ENCODE data around the gene PXK.

DNA sequence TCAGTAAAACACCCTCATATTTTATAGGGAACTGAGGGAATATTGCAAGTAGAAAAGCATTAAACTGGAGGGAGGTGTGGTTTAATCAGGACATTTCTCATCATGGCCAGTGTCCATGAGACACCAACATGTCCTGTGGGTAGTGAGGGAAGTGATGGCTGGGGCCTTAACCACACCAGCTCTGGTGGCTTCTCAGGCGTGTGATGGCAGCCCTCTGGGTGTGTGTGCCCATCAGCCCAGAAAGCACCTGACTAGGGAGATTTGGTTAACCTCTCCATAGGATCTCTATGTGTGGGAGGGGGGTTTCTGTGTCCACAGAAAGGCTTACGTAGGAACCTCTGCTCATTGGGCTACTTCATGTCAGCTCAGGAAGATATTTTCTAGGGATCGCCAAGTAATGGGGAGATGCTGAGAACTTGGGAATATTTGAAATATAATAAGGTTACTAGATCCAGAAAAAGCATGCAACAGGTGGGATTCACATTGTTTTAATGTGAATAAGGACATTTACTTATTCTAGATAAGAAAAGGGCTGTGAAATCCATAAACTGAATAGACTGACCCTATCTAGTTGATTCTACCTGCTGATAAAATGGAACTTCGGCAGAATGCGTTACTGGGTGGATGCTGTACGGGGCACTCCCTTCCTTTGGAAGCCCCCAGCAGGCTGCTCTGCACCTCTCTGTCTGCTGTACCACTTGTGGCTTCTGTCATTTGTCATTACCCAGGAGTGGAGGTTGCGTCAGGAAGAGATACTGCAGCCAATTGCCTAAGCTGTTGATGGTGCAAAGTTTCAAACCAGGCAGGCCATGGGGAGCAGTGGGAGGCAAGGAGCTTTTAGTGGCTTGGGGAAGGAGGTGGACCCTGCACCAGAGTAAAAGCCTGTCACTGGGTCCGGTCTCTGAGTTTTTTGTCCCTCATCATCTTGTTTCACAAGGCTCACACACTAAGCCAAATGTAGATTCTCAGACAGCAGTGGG lies 79.4 kb downstream of the PXK start:
- TF ChIP-seq, protein P1, sequence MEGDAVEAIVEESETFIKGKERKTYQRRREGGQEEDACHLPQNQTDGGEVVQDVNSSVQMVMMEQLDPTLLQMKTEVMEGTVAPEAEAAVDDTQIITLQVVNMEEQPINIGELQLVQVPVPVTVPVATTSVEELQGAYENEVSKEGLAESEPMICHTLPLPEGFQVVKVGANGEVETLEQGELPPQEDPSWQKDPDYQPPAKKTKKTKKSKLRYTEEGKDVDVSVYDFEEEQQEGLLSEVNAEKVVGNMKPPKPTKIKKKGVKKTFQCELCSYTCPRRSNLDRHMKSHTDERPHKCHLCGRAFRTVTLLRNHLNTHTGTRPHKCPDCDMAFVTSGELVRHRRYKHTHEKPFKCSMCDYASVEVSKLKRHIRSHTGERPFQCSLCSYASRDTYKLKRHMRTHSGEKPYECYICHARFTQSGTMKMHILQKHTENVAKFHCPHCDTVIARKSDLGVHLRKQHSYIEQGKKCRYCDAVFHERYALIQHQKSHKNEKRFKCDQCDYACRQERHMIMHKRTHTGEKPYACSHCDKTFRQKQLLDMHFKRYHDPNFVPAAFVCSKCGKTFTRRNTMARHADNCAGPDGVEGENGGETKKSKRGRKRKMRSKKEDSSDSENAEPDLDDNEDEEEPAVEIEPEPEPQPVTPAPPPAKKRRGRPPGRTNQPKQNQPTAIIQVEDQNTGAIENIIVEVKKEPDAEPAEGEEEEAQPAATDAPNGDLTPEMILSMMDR (conservative IDR thresholded peaks at IDR 0.05 in 1 of 2, IDR thresholded peaks at IDR 0.05 in 1 of 2; ENCODE audit: low read depth in 1 of 2, low read length in 2 of 2) = no peak
- TF ChIP-seq EZH2 (IDR thresholded peaks at IDR 0.05; ENCODE audit: low read length, missing control alignments) = no peak

All from fibroblast of lung (primary cell).